Stomach (tissue), 9 donors: ENCODE data around the gene SLC25A52. TPM values are rescaled to one million over a fixed set of nuclear protein-coding genes. Genes with fewer than 3 reads are reported as not detected.
A peak's percentile ranks its signal among the peaks of the same experiment; 100 is the strongest.

Source experiments
- DNase-seq, 2 donors: peaks; one replicate each; pipeline versions ENCODE4 v3.0.0 to v3.0.0-alpha.2; 2013 to 2019
- H3K27ac ChIP-seq, 5 donors: fragments of 200-600 bp in 4 of 5; sonication (generic) in 4 of 5; one replicate each; pipeline ENCODE4 v1.5.1; 2013 to 2019; ENCODE audit warnings: mild to moderate bottlenecking in 1 of 5, moderate library complexity in 1 of 5
- H3K27me3 ChIP-seq, 3 donors: fragments of 200-600 bp; sonication (generic); one replicate each; pipeline ENCODE4 v1.5.1; 2017 to 2019; ENCODE audit warnings: mixed run types in 1 of 3
- H3K36me3 ChIP-seq, 4 donors: fragments of 200-600 bp; sonication (generic); 1 replicate in 3 of 4; 2 replicates in 1 of 4; pipeline ENCODE4 v1.5.1; 2016 to 2019
- H3K4me1 ChIP-seq, 4 donors: fragments of 200-600 bp; sonication (generic); one replicate each; pipeline ENCODE4 v1.5.1; 2016 to 2019
- H3K4me3 ChIP-seq, 4 donors: fragments of 200-600 bp; sonication (generic) in 3 of 4; one replicate each; pipeline ENCODE4 v1.5.1; 2016 to 2019; ENCODE audit warnings: mild to moderate bottlenecking in 1 of 4
- H3K9me3 ChIP-seq, 4 donors: fragments of 200-600 bp; sonication (generic); one replicate each; pipeline ENCODE4 v1.5.1; 2016 to 2019
- EP300 ChIP-seq: sonication (generic); formaldehyde crosslinking; IDR thresholded peaks from one replicate; pipeline ENCODE4 v1.6.1; 2017; ENCODE audit warnings: antibody characterized with exemption
- POLR2A ChIP-seq, 4 donors: fragments of 450-650 bp; IDR thresholded peaks; one replicate each; pipeline ENCODE4 v1.6.1; 2016; ENCODE audit warnings: antibody characterized with exemption in 4 of 4, control low read depth in 2 of 4, mild to moderate bottlenecking in 1 of 4, moderate library complexity in 1 of 4
- POLR2AphosphoS5 ChIP-seq, 3 donors: sonication (generic); formaldehyde crosslinking; IDR thresholded peaks; one replicate each; pipeline ENCODE4 v1.6.1; 2016; ENCODE audit warnings: antibody characterized with exemption in 3 of 3
- WGBS, 5 donors: extraction: QIAGEN DNeasy Blood & Tissue Kit in 3 of 5; methylation state at CpG; one replicate each; pipeline versions ENCODE4 v1.1.5 to v1.1.7; 2013 to 2018; 5-methylcytosine and 5-hydroxymethylcytosine counted together
- intact Hi-C: fragments of 100-400 bp; cut with DNase I; formaldehyde crosslinking; loops from one replicate; pipeline ENCODE4 v1.15.1; 2023; ENCODE audit warnings: low total_unique reads
- polyA plus RNA-seq, 3 donors: library from polyadenylated mRNA; stranded (reverse); fragments of 200-250 nt; gene quantifications; one replicate each; pipeline ENCODE4 v1.2.3, GENCODE V29; 2013
- total RNA-seq, 5 donors: library from RNA; depleted of rRNA; stranded (reverse); fragments of >200 nt; gene quantifications; one replicate each; pipeline versions ENCODE4 v1.1.0 to v1.2.3, GENCODE V29; 2014 to 2016
- TF ChIP-seq, protein P1 (sequence below), 7 experiments: fragments of 450-650 bp in 4 of 7; fragments of 200-600 bp in 3 of 7; sonication (generic) in 3 of 7; IDR thresholded peaks; one replicate each; pipeline ENCODE4 v1.5.1; 2016 to 2019; ENCODE audit warnings: antibody characterized with exemption in 7 of 7, control low read depth in 2 of 7, mild to moderate bottlenecking in 1 of 7
- donor health status: healthy with polysubstance abuse.
- donor health status: Bipolar disorder and iron deficiency.
- donor health status: healthy.

Gene SLC25A52
- total and polyA plus RNA-seq, 8 donors = not detected

DNA sequence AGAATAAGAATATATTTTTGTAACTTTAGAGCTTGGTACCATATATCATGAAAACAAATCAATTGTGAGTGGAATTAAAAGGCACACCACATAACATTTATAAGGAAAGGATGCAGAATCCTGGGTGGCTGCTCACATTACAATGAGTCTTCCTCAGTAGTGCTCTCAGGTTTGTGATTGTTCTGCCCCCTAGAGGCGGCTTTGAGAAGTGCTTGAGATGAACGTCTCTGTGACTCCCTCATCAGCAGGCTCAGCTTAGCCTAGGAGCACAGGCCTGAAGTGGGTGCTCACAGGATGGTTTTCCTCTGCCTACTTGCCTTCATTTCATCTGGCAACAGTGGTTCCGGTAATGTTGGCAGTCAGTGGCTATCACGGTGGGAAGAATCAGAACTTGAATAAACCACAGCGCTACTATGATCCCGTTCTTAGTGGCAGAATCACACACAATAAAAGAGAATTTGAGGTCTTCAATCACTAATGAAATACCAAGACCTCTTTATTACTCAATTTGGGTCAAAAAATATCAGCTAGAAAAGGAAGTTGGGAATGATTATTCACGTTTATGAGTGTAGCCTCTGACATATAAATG, 38.2 kb downstream of the SLC25A52 start:
- H3K27ac ChIP-seq = no peak overlapping the region
- no peak overlapping the region for H3K4me3 ChIP-seq
- intact Hi-C loops = loop anchor here (5.0 kb wide), 1 partner anchor 165 kb away; no protein-coding TSS in a partner anchor
- TF ChIP-seq, protein P1, sequence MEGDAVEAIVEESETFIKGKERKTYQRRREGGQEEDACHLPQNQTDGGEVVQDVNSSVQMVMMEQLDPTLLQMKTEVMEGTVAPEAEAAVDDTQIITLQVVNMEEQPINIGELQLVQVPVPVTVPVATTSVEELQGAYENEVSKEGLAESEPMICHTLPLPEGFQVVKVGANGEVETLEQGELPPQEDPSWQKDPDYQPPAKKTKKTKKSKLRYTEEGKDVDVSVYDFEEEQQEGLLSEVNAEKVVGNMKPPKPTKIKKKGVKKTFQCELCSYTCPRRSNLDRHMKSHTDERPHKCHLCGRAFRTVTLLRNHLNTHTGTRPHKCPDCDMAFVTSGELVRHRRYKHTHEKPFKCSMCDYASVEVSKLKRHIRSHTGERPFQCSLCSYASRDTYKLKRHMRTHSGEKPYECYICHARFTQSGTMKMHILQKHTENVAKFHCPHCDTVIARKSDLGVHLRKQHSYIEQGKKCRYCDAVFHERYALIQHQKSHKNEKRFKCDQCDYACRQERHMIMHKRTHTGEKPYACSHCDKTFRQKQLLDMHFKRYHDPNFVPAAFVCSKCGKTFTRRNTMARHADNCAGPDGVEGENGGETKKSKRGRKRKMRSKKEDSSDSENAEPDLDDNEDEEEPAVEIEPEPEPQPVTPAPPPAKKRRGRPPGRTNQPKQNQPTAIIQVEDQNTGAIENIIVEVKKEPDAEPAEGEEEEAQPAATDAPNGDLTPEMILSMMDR (IDR thresholded peaks at IDR 0.05) = peak in 5 of 7 experiments; percentile 71 to 87 (median 77)
- no peak for TF ChIP-seq POLR2AphosphoS5 (IDR thresholded peaks at IDR 0.05)
- no peaks in the 10 kb centered on the region for H3K36me3 ChIP-seq
- peaks cover 0 to 19% (median 18%) of the 10 kb centered on the region in 4 donors for H3K4me1 ChIP-seq
- peaks cover 0 to 7% (median 0%) of the 10 kb centered on the region in 3 donors for H3K27me3 ChIP-seq
- WGBS, 5 donors = 35 to 36% (median 35%) methylated on average over 7 of the region's 7 CpGs
- peaks cover 0 to 13% (median 8%) of the 10 kb centered on the region in 4 donors for H3K9me3 ChIP-seq
- peak; percentile 89 to 91 for DNase-seq

- Histone ChIP-seq H3K9me3 (peaks cover 0 to 13% (median 8%) of the 10 kb centered on the region in 4 donors), H3K36me3 (no peaks in the 10 kb centered on the region), H3K27ac (no peak overlapping the region), H3K4me1 (peaks cover 0 to 19% (median 18%) of the 10 kb centered on the region in 4 donors), H3K4me3 (no peak overlapping the region), H3K27me3 (peaks cover 0 to 7% (median 0%) of the 10 kb centered on the region in 3 donors)
- DNase-seq = no peak
- WGBS, 5 donors = 57 to 67% (median 60%) methylated on average over 3 of the region's 3 CpGs
- intact Hi-C loops = loop anchor here (5.0 kb wide), 1 partner anchor 164 kb away; no protein-coding TSS in a partner anchor
- TF ChIP-seq EP300 (no peak), POLR2A (IDR thresholded peaks at IDR 0.05) (no peak)
Measured at GRCh38 chr18:31721601-31722000, 39.1 kb downstream of the SLC25A52 start.

GRCh38 chr18:31720867-31721266, 39.8 kb downstream of the SLC25A52 start:
- H3K4me1 ChIP-seq = peaks cover 0 to 19% (median 18%) of the 10 kb centered on the region in 4 donors
- H3K4me3 ChIP-seq = no peak overlapping the region
- H3K9me3 ChIP-seq = peaks cover 0 to 13% (median 8%) of the 10 kb centered on the region in 4 donors
- no peak for DNase-seq
- 66 to 85% (median 76%) methylated on average over 7 of the region's 7 CpGs for WGBS, 5 donors
- no peak for TF ChIP-seq POLR2AphosphoS5 (IDR thresholded peaks at IDR 0.05)
- peaks cover 0 to 7% (median 0%) of the 10 kb centered on the region in 3 donors for H3K27me3 ChIP-seq
- no peaks in the 10 kb centered on the region for H3K36me3 ChIP-seq
- intact Hi-C loops = loop anchor here (5.0 kb wide), 1 partner anchor 164 kb away; no protein-coding TSS in a partner anchor
- no peak overlapping the region for H3K27ac ChIP-seq

DNA sequence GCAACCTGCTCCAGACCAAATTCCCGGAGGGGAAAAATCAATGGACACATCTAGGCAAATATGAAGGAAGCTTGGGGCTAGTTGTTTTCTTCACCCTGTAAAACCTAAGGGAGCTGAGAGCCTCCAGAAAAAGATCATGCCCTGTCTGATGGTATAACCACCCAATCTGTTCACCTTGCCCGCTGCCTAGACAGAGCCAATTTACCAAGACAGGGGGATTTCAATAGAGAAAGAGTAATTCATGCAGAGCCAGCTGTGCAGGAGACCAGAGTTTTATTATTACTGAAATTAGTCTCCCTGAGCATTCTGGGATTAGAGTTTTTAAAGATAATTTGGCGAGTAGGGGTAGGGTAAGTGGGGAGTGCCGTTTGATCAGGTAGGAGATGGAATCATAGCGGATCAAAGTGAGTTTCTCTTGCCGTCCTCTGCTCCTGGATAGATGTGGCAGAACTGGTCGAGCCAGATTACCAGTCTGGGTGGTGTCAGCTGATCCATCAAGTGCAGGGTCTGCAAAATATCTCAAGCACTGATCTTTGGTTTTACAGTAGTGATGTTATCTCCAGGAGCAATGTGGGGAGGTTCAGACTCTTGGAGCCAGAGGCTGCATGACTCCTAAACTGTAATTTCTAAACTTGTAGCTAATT, 41.2 kb downstream of the SLC25A52 start:
- no peak overlapping the region for H3K27ac ChIP-seq
- H3K9me3 ChIP-seq = peaks cover 0 to 13% (median 8%) of the 10 kb centered on the region in 4 donors
- H3K4me1 ChIP-seq = peaks cover 0 to 13% (median 12%) of the 10 kb centered on the region in 4 donors
- no peak for TF ChIP-seq POLR2A (IDR thresholded peaks at IDR 0.05)
- TF ChIP-seq POLR2AphosphoS5 (IDR thresholded peaks at IDR 0.05) = no peak
- TF ChIP-seq EP300 = no peak
- TF ChIP-seq, protein P1 (IDR thresholded peaks at IDR 0.05) = no peak
- H3K27me3 ChIP-seq = peaks cover 0 to 7% (median 0%) of the 10 kb centered on the region in 3 donors
- WGBS, 5 donors = 81 to 90% (median 87%) methylated on average over 7 of the region's 7 CpGs
- intact Hi-C loops = loop anchor here (5.0 kb wide), 1 partner anchor 162 kb away; no protein-coding TSS in a partner anchor
- DNase-seq = no peak
- no peaks in the 10 kb centered on the region for H3K36me3 ChIP-seq
- no peak overlapping the region for H3K4me3 ChIP-seq

DNA sequence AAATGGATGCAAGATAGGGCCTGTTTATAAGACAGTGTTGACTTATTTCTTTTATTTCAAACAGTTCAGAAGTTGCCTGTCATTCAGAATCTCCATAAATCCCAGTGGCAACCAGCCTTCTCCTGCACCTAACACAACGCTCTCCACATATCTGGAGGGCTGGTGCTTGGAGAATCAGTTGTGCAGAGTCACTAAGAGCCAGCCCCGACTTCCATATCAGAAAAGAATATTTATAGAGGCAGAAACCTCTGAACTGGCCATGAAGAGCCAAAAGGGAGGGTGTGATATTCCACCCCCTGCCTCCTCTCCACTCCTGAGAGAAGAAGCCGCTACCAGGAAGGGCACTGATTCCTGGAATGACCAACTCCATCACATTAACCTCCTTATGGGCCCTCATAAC, 42.3 kb downstream of the SLC25A52 start:
- 81 to 90% (median 85%) methylated on average over 3 of the region's 3 CpGs for WGBS, 5 donors

More for the DNA sequence above, 42.3 kb downstream of the SLC25A52 start:
- no peak overlapping the region for H3K27ac ChIP-seq
- no peaks in the 10 kb centered on the region for H3K27me3 ChIP-seq
- H3K9me3 ChIP-seq = peaks cover 0 to 13% (median 8%) of the 10 kb centered on the region in 4 donors
- DNase-seq = no peak
- intact Hi-C loops = no loop called here
- no peaks in the 10 kb centered on the region for H3K36me3 ChIP-seq
- no peak overlapping the region for H3K4me3 ChIP-seq
- peaks cover 0 to 2% (median under 1%) of the 10 kb centered on the region in 4 donors for H3K4me1 ChIP-seq
- no peak for TF ChIP-seq POLR2A (IDR thresholded peaks at IDR 0.05)
- TF ChIP-seq POLR2AphosphoS5 (IDR thresholded peaks at IDR 0.05) = no peak
- no peak for TF ChIP-seq EP300
- TF ChIP-seq, protein P1 (IDR thresholded peaks at IDR 0.05) = no peak
